CD4-positive, alpha-beta T cell treated with Interleukin-6 at 100 ng/mL for 8 hours (primary cell): ENCODE results near the gene STK38L.

Experiments used
- DNase-seq: peaks from one replicate; pipeline ENCODE4 v3.0.0-alpha.2; 2020; ENCODE audit warnings: mixed read lengths, low spot score

Gene STK38L

DNA sequence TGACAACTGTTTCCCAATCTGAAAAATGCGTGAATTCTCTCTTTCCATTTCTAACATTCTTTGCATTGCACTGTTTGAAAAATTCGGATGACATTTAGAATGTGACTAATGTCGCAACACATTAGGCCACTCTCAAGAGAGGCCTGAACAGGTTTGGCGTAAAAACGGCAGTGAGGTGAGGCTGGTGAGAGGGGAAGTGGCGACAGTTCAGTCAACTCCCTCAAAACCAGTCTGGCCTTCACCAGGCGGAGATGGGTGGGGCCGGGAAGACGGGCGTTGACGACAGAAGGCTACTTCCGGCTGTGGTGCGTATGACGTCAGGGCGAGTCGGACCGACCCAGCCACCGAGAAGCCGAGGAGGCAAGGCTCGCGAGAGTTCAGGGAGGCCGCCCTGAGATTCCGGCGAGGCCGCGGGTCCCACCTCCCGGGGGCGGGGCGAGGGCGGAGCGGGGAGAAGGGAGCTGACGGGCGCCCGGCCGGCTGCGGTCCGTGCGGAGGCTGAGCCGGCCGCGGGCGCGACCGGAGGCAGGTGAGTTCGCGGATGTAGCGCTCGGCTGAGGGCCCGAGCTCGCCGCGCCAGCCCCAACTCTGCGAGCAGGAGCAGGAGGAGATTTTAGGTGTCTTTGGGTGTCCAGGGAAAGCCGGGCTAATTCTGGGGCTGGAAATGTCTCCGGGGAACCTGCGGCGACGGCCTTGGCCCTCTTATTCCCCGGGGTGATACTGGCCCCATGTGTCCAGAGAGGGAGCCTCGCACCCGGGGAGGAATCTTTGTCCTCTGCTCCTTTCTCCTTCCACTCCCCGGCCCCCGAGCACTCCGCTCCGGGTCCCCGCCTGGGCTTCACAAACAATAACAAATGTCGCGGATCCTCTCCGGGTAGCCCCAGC lies at the start of gene STK38L:
TSS of gene STK38L (plus strand) at position 483 of the 885 bp plus-strand sequence. CDS start 53,435 bp downstream, outside the sequence.
- peak; percentile 95 for DNase-seq

DNA sequence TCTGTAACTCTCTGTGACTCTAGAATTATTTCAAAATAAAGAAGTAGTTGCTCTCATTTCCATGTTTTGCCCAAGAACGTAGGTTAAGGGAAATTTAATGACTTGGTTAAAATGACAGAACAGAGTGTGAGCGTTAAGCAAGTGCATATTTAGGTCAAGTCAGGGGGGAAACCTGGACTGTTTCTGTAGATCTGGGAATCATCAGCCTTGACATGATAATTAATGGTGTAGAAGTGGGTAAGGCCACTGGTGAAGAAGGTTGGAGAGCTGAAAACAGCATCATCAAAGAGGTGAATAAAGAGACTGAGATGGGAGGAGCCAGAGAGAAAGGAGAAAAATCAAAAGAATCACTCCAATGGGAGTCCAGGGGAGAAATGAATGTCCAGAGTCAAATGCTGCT lies 49.4 kb upstream of the STK38L start:
- no peak for DNase-seq

DNA sequence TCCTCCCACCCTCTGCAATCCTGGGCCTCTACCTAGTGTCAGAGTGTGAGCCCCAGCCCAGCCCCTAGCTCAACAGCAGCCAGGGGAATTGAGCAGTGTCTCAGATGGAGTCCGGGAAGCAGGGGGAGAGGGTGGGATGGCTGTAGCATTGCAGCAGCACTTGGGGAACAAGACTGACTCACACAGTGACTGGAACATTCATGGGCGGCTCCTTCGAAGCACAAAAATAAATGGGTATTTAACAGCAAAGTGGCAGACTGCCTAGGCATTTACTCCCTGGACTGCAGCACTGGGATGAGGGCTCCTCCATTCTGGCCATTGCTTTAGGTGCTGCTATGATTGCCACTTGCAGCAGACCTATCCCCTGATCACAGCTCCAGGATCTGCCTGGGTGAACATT lies 46.0 kb upstream of the STK38L start:
- no peak for DNase-seq

DNA sequence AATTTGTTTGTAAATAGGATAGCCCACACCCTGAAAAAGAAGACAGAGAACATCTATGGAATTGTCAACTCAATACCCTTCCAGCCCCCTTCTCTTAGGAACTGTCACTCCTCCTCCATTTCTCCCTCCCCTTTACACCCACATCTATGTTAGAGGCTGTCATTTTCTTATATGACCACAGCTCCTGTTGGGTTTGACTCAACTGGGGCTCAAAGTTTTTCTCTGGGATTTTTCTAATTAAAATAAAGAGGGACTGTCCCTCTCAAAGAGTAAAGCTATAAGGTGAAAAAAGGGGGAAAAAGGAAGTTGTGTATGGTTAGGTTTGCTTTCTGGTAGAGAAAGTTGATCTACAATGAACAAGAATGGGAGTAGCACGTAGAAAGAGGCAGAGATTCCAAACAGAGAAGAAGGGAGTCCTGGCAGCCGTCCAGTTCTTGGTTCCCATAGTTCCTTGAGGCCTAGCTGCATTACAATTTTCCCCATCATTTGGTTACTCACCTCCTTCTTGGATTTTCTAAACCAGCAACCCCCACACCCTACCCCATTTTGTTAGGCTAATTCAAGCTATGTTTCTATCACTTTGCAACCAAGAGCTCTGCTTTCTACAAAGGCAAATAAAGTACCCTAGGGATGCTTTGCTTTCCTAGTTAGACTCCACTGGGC lies 44.3 kb upstream of the STK38L start:
- DNase-seq = no peak

DNA sequence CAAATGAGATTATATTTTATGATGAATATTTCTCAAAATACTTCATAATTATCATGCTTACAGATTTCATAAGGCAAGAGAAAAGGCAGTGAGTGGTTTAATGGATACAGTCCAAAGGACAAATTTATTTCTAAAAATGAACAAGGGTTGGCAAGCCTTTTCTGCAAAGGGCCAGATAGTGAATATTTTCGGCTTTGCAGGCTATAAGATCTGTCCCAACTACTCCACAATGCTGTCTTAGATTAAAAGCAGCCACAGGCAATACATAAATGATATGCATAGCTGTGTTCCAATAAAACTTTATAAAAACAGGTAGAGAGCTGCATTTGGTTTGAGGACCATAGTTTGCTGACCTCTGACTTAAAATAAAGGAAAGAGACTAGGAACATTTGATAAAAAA lies 42.9 kb upstream of the STK38L start:
- no peak for DNase-seq

DNA sequence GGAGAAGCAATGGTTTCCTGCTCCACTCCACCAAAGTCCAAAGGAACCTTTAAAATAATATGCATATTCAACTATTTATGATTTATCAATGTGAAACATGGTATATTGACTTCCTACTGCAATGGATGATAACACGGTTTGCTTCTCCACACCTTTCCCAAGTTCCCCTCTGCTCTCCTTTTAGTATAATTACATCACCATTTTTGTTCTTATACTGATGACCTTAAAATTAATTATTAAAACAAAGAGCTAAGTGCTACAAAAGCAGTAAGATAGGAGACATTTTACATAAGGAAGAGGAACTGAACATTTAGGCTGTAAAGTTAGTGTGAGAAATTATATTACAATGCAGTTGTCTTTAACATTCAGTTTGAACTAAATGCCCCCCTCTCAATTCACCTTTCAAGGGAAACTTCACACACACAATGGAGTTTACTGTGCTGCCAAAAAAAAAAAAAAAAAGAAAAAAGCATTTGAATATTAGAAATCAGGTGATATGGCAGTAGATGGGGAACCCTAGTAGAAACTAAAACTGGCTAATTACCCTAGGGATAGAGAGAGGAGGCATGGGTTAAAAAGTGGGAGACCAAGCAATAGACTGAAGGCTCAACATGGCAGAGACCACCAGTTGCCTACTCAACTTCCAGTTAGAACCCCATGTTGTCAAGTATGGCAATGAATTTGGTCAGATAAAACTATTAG lies 37.1 kb upstream of the STK38L start:
- no peak for DNase-seq

DNA sequence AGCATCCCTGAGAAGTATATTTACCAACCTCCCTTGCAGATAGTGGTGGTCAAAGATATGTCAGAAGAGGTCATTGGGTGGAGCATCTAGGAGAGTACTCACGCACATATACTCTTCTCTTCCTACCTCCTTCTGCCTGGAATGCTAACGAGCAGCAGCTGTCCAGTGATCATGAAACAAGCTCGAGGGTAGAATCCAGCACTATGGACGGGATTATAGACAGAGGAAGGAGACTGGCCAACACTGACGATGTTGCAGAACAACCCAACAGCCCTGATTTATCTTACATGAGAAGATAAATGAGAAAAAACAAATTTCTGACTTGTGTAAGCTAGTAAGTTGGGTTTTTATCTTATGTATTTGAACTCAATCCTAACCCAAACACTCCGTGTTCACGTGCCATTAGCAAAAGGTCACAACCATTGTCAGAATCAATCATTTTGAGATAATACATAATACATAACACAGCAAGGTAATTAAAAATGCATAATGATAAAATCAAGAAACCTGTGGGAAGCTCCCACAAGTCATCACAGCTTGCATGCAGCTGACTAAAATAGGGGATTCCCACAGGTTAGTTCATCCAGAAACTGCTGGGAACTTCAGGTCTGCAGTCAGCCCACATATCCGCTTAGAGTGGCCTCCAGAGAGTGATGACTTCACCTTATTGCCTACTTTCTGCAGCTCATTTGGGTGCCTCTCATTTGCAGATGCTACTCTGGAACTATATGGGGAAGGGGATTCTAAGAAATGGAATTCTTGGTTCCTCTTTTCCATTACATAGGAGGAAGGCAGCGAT lies 36.3 kb upstream of the STK38L start:
- no peak for DNase-seq

DNA sequence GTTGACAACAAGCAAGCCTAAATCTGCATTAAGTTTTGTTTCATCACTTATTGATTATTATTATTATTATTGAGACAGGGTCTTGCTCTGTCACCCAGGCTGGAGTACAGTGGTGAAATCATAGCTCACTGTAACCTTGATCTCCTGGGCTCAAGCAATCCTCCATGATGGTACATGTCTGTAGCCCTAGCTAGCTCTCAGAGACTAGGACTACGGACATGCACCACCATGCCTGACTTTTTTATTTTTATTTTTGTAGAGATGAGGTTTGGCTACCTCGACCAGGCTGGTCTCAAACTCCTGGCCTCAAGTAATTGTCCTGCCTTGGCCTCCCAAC lies 35.7 kb upstream of the STK38L start:
- no peak for DNase-seq

DNA sequence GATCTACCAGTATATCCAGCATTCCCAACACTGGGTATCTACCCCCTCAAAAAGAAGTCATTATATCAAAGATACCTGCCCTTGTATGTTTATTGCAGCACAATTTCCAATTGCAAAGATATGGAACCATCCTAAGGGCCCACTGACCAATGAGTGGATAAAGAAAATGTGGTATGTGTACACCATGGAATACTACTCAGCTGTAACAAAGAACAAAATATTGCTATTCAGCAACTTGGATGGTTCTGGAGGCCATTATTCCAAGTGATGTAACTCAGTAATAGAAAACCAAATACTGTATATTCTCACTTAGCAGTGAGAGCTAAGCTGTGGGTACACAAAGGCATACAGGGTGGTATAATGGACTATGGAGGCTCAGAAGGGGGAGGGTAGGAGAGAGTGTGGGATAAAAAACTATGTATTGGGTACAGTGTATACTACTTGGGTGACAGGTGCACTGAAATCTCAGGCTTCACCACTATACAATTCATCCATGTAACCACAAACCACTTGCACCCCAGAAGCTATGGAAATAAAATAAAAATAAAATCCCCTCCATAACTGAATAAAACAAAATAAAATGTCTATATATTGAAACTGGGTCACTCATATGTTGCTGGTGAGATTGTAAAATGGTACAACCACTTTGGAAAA lies 34.7 kb upstream of the STK38L start:
- DNase-seq = no peak

DNA sequence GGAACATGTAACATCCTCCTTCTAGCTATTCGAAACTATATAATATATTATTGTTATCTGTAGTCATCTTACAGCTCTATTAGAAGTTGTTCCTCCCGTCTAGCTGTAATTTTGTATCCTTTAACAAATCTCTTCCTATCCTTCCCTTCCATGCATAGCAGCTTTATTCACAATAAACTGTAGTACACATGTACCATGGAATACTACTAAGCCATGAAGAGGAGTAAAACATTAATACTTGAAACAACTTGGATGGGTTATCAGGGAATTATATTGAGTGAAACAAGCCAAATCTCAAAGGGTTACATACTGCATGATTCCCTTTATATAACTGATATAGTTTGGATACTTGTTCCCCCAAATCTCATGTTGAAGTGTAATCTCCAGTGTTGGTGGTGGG lies 33.9 kb upstream of the STK38L start:
- DNase-seq = no peak

DNA sequence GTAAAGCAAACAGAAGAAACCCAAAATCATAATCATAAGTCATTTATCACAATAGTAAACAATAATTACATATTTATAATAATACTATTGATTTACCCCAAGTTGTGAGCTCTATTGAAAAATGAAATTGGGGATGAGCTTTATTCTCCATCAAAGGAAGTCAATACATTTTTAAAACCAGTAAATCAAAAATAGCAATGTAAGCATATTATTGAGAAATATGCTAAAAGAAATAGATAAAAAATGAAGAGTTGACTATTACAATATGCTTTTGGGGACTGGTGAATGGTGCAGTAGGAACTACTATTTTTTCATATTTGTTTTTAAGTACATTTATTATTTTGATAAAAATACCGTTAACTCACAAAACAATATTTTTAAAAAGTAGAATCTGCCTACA lies 31.2 kb upstream of the STK38L start:
- no peak for DNase-seq

DNA sequence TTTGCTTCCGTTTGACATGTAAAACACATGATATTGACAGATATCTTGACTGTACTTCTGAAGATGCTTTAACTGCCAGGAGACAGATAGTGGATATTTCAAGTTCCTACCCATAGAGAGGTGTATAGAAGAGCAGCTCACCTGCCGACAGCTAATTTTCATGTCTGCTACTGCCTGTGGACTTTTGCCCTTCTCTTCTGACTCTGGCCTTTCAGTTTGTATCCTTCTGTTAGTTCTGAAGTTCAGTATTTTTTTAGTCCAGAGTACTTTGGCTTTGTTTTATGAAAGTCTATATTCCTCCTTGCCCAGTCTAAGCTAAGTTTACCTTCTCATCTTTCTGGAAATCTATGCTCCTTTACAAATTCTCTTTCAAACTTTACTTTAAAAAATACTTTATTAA lies 30.8 kb upstream of the STK38L start:
- no peak for DNase-seq

DNA sequence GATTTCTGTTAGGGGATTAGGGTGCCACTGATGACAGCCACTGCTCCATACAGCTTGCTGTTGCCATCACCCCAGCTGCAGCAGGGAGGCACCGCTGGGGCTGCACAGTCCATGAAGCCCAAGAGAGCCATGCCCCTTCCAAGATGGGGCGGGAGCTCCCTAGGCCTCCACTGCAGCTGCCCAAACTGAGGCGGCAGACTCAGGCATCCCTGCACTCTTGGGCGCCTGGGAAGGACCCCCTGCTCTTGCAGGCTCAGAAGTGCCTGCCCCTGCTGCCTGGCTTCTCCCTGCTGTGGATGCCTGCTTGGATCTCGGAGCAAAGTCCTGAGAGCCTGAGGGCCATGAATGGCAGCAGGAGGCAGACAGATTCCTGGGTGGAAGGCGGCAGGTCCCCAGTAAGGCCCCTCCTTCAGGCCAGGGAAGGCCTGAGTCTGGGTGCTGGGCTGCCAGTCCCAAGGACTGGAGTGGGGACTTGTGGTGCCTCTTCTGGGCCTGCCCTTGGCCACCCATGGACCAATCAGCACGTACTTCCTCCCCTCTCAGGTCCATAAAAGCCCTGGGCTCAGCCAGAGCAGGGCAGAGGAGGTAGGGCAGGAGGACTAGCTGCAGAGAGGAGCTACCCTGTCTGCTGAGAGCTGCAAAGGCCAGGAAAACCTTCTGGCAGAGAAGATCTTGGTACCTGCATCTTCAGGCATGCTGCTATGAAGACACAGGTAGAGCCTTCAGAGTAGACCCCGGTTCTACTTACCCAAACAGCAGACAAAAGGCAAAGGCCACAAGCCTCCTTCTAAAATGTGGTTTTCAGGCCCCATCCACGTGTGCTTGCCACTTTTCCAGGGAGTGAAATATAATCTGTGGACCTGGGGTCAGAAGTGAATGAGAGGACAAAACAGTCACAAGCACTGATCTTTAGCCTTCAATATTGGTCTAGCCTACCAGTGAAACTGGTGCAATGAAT lies 30.0 kb upstream of the STK38L start:
- no peak for DNase-seq

DNA sequence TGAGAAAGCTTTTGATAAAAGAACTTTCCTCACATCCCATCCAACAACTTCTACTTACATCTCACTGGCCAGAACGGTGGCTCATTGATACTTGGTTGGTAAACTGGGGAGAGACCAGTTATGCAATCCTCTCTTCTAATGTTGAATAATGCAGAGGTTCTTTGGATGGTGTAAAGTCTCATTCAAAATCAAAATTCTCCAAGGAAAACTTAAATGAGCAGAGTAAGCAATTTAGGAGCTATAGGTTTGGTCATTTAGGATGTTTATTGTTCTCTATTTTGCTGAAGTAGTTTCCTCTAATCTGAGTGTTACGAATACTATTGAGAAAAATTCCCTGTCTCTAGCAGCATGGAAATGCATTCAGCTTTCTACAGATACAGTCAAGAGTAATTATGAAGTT lies 26.5 kb upstream of the STK38L start:
- no peak for DNase-seq

DNA sequence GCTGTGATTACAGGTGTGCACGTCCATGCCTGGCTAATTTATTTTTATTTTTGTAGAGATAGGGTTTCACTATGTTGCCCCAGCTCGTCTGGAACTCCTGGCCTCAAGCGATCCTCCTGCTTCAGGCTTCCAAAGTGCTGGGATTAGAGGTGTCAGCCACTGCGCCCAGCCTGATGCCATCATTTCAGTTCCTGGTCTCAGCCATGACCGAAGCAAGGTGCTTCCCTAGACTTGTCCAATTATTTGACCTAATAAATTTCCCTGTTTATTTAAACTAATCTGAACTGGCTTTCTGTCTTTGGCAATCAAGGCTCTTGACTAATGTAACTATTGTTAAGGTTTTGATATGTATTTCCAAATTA lies 24.4 kb upstream of the STK38L start:
- DNase-seq = no peak

DNA sequence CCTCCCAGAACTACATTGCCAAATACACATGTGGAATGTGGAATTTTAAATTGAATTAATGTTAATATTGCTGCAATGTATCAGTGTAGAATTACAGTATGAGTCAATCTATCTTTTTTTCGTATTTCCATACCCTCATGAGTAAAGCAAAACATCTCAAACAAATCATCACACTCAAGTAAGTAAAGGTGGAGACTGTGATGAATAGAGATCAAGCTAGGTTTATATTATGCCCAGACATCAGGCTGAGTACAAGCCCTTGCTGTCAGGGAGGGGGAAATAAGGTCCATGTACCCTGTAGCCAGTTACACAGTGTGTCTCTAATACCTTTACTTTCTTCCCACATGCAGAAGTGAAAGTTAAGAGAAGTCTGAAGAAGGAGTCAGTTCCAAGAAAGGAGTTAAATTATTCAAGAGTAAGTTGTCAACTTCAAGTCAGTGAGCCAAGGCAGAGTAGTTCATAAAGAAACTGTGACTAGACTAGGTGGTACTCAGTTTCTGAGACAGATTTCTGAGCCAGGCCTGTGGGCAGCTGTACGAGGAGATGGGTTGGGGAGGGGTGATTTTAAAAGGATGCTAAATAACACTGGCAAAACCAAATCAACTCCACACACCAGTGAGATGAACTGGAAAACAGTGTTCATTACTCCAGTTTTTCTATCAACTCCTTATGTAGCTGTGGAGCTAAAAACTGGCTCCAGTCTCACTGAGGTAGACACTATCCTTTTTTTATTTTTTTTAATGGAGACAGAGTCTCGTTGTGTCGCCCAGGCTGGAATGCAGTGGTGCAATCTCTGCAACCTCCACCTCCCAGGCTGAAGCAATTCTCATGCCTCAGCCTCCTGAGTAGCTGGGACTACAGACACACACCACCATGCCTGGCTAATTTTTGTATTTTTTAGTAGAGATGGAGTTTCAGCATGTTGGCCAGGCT lies 23.8 kb upstream of the STK38L start:
- no peak for DNase-seq

DNA sequence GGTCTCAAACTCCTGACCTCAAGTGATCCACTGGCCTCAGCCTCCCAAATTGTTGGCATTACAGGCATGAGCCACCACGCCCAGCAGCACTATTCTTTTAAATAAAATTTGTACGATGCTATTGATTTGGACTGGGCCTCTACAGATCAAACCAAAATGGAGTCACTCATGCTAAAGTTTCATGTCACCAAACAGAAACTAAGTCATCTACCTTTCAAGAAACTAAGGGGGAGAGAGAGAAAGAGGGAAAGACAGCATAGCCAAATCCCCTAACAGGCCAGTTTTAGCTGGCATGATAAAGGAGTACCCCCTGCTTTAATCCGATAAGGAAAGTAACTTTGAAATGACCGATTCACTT lies 23.1 kb upstream of the STK38L start:
- no peak for DNase-seq

DNA sequence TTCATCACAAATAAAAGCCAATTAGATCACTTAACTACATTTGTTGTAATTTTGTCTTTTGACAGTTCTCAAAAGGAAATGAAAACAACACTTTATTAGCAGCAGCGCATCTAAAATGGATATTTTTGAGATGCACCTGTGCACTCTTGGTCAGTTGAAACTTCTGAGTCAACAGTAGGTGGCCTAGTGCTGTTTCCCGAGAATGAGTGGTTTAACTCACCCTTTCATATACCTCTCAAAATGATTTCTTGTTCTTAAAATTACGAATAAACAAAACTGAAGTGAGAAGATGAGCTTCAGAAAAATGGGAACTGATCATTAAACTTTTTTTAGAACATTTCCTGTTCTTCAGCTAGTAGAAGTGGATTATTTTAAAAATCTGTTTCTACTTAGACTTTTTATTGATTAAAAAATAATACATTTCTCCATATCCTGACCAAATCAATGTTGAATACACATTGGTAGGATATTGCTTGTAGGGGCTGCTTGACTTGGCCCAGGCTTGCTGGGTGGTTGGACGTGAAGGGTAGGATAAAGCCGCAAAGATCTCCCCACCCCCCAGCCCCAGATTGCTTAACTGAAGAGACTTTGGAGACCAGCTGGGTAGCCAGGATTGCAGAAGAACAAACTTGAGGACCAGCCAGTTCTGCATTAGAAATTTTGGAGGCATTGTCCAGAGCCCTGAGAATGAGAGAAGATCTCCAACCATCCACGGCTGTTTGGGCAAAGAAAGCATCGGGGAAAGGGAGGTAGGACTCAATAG lies 22.3 kb upstream of the STK38L start:
- DNase-seq = no peak

DNA sequence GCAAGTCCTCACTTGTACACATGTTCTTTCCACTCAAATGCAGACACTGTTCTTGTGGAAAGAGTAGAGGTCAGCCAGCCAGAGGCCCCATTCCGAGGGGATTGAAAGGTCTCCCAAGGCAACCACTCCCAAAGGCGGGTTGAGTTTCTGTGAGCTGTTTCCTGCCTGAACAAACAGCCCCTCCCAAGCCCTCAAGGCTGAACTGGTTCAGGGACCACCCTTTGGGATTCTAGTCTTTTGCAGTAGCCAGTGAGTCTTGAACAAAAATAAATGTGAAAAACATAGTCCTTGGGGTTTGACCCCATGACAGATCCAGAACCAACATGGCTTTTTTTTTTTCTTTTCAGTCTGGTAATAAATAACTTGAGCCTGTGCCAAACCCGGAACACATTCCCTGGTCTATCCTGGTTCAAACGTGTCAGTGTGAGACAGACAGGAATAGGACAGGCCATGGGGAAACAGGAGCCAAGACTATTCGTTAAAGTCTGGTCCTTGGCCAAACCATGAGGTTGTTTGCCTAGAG lies 17.6 kb upstream of the STK38L start:
- no peak for DNase-seq
